Pancreas (tissue), 10 donors: ENCODE data around the gene TMEM126A. TPM values are rescaled to one million over a fixed set of nuclear protein-coding genes. Genes with fewer than 3 reads are reported as not detected.

Source experiments
- ATAC-seq, 4 donors: fragments of 200-7000 bp; cut with Tn5 transposase; one replicate each; pipeline versions ENCODE4 v1.8.0 to v1.9.1; 2020; ENCODE audit warnings: mild to moderate bottlenecking in 4 of 4, moderate library complexity in 4 of 4
- DNase-seq, 6 donors: peaks; one replicate each; pipeline ENCODE4 v3.0.0-alpha.2; 2020
- FAIRE-seq: peaks from 2 replicates; lab custom pipeline; 2012; peaks lifted over from hg19 to GRCh38; lab: Jason Lieb, UNC
- H3K27ac ChIP-seq, 4 donors: fragments of 200-600 bp; sonication (generic); 1 replicate in 3 of 4; 2 replicates in 1 of 4; pipeline versions ENCODE4 v1.5.0 to v1.8.0; 2020
- H3K27me3 ChIP-seq, 4 donors: fragments of 200-600 bp; one replicate each; pipeline ENCODE4 v1.8.0; 2021
- H3K36me3 ChIP-seq, 3 donors: fragments of 200-600 bp; sonication (generic) in 1 of 3; one replicate each; pipeline versions ENCODE4 v1.5.0 to v1.8.0; 2020 to 2021
- H3K4me1 ChIP-seq, 3 donors: fragments of 200-600 bp; one replicate each; pipeline ENCODE4 v1.8.0; 2021
- H3K4me3 ChIP-seq, 4 donors: fragments of 200-600 bp; sonication (generic) in 2 of 4; one replicate each; pipeline versions ENCODE4 v1.5.0 to v1.8.0; 2020 to 2021
- H3K9me3 ChIP-seq, 4 donors: fragments of 200-600 bp; one replicate each; pipeline ENCODE4 v1.8.0; 2021
- CTCF ChIP-seq, 4 donors: fragments of 200-600 bp; sonication (generic) in 3 of 4; IDR thresholded peaks; one replicate each; pipeline versions ENCODE4 v1.5.0 to v1.8.0; 2021; ENCODE audit warnings: antibody characterized with exemption in 4 of 4
- WGBS, 2 donors: extraction: QIAGEN DNeasy Blood & Tissue Kit; methylation state at CpG; one replicate each; pipeline ENCODE4 v1.1.7; 2013; 5-methylcytosine and 5-hydroxymethylcytosine counted together
- intact Hi-C, 3 donors: fragments of 100-400 bp; cut with DNase I; formaldehyde crosslinking; loops; one replicate each; pipeline versions ENCODE4 v1.11.1 to v1.14.2; 2022
- polyA plus RNA-seq, 2 donors: library from polyadenylated mRNA; stranded (reverse); fragments of 200-250 nt; gene quantifications; one replicate each; pipeline ENCODE4 v1.2.3, GENCODE V29; 2013
- total RNA-seq, 6 donors: library from RNA; stranded (reverse); fragmentation: NEBNext Ultra II Directional in 4 of 6; extraction: Animal tissue kit (Norgen Biotek cat#: 25700) in 4 of 6; gene quantifications; one replicate each; pipeline versions ENCODE4 v1.2.1 to v1.2.4, GENCODE V29; 2021 to 2023
- donor health status: healthy with polysubstance abuse.
- donor health status: DM: no; HTN: no; CAD: no; lungs with moderate emphysema.
- donor health status: DM: no; HTN: no; CAD: no.
- donor health status: control.
- donor health status: control.
- donor health status: Bipolar disorder and iron deficiency.
- donor health status: DM: yes; HTN: yes; CAD: no.
- donor health status: DM: no; HTN: no; CAD: no.
- donor health status: DM: no; HTN: no; CAD: no.
- donor health status: DM: yes; HTN: yes; CAD: no.

Gene TMEM126A
- total and polyA plus RNA-seq, 8 donors = 9.6 to 27.8 (median 13.9) TPM

DNA sequence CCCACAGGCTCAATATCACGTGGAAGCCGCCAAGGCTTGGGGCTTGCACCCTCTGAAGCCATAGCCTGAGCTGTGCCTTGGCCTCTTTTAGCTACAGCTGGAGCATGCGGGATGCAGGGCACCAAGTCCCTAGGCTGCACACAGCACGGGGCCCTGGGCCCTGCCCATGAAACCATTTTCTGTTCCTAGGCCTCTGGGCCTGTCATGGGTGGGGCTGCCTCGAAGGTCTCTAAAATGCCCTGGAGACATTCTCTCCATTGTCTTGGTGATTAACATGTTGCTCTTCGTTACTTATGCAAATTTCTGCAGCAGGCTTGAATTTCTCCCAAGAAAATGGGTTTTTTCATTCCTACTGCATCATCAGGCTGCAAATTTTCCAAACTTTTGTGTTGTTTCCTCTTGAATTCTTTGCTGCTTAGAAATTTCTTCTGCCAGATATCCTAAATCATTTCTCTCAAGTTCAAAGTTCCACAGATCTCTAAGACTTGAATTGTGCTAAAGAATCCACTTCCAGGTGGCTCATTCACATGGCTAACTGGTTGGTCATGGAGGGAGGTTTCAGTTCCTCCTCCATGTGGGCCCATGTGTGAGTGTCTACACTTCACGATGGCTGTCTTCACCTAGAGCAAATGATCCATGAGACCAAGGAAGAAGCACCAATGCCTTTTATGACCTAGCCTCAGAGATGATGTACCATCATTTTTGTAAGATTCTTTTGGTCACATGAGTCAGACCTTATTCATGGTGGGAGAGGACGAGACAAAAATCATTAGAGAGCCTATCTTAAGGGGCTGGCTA lies 24.5 kb downstream of the TMEM126A start:
- no peak for TF ChIP-seq CTCF (IDR thresholded peaks at IDR 0.05)
- H3K27me3 ChIP-seq = no peaks in the 10 kb centered on the region
- WGBS, 2 donors = 84 to 94% methylated on average over 8 of the region's 8 CpGs
- no peak for DNase-seq
- no peak for ATAC-seq
- no peaks in the 10 kb centered on the region for H3K9me3 ChIP-seq
- no peaks in the 10 kb centered on the region for H3K36me3 ChIP-seq
- H3K27ac ChIP-seq = no peak overlapping the region
- intact Hi-C loops = no loop called here
- FAIRE-seq = no peak
- H3K4me3 ChIP-seq = no peak overlapping the region
- no peaks in the 10 kb centered on the region for H3K4me1 ChIP-seq

GRCh38 chr11:85673393-85673792 lies 25.6 kb downstream of the TMEM126A start:
- H3K27me3 ChIP-seq = no peaks in the 10 kb centered on the region
- WGBS, 2 donors = 85 to 91% methylated on average over 3 of the region's 3 CpGs
- no peak overlapping the region for H3K4me3 ChIP-seq
- H3K9me3 ChIP-seq = no peaks in the 10 kb centered on the region
- intact Hi-C loops = no loop called here
- no peak overlapping the region for H3K27ac ChIP-seq
- ATAC-seq = no peak
- H3K36me3 ChIP-seq = no peaks in the 10 kb centered on the region
- TF ChIP-seq CTCF (IDR thresholded peaks at IDR 0.05) = no peak
- no peaks in the 10 kb centered on the region for H3K4me1 ChIP-seq
- no peak for FAIRE-seq
- DNase-seq = no peak

DNA sequence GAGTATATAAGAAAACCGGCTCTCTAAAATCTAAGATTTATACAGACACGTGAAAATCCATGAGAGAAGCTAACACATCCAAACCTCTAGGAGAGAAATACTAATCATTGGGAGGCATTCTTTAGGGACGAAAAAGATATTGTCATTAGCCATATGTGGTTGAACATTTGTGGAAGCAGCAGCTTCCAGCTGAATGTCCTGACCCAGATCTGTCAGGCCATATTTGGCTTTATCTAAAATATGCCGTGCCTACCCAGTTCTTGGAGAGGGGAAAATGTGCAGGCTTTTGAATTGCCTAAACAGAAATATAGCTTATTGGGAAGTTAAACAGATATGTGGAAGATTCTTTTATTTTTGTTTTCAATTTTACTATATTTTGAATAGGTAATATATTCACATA lies 31.8 kb downstream of the TMEM126A start:
- 43 to 61% methylated on average over 4 of the region's 4 CpGs for WGBS, 2 donors
- DNase-seq (no peak), ATAC-seq (no peak), FAIRE-seq (no peak)
- intact Hi-C loops = no loop called here
- Histone ChIP-seq H3K27me3 (no peaks in the 10 kb centered on the region), H3K27ac (no peak overlapping the region), H3K36me3 (no peaks in the 10 kb centered on the region), H3K4me1 (peaks cover 0 to 5% (median 5%) of the 10 kb centered on the region in 3 donors), H3K9me3 (no peaks in the 10 kb centered on the region), H3K4me3 (no peak overlapping the region)
- no peak for TF ChIP-seq CTCF (IDR thresholded peaks at IDR 0.05)

DNA sequence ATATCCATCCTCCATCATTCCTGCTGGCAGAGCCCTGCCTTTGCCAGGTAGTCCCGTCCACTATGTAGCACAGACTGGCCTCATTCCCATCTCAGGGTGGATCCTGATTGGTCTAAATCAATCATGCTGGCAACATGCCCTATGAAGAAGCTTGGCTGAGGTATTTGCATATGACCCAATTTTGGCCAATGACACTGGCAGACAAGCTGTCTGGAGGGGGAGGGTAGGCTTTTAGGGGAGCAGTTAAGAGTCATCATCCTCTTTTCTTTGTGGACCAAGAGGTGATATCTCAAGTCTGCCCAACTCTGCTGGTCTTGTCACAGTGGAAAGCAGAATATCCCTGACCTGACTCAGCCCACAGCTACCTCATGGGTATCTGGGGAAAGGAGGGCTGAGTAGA lies 33.1 kb downstream of the TMEM126A start:
- intact Hi-C loops = no loop called here
- WGBS, 2 donors = 52 to 69% methylated on average over 1 of the region's 1 CpG
- peaks cover 0 to 5% (median 5%) of the 10 kb centered on the region in 3 donors for H3K4me1 ChIP-seq
- no peak for TF ChIP-seq CTCF (IDR thresholded peaks at IDR 0.05)
- H3K27me3 ChIP-seq = no peaks in the 10 kb centered on the region
- H3K4me3 ChIP-seq = no peak overlapping the region
- H3K36me3 ChIP-seq = no peaks in the 10 kb centered on the region
- ATAC-seq = peak in 1 of 4 donors; percentile 20
- no peak for DNase-seq
- no peak for FAIRE-seq
- H3K27ac ChIP-seq = no peak overlapping the region
- H3K9me3 ChIP-seq = no peaks in the 10 kb centered on the region
